GM19043 (cell line): ENCODE measurements around the gene SRCAP.

Source experiments
- ATAC-seq: cut with Tn5 transposase; IDR thresholded peaks from one replicate; pipeline ENCODE4 v1.9.1; 2021; ENCODE audit warnings: low read depth; ENCODE audit not compliant: unreplicated experiment

The SRCAP gene

GRCh38 chr16:30728321-30728720, 29.4 kb downstream of the SRCAP start:
- no peak for ATAC-seq

GRCh38 chr16:30728899-30729672, 30.1 kb downstream of the SRCAP start:
- no peak for ATAC-seq

- ATAC-seq, result no peak
Observed at GRCh38 chr16:30731411-30731810, 32.4 kb downstream of the SRCAP start.

GRCh38 chr16:30736995-30737793, 38.2 kb downstream of the SRCAP start:
- ATAC-seq, result no peak

- no peak for ATAC-seq
Observed at GRCh38 chr16:30737794-30738648, 39.0 kb downstream of the SRCAP start.

- no peak for ATAC-seq
Observed at GRCh38 chr16:30738984-30739951, 40.3 kb downstream of the SRCAP start.

- ATAC-seq, result no peak
Observed at GRCh38 chr16:30740364-30741251, 41.6 kb downstream of the SRCAP start.

- ATAC-seq, result no peak
Observed at GRCh38 chr16:30741461-30741914, 42.5 kb downstream of the SRCAP start.

- ATAC-seq, result no peak
Observed at GRCh38 chr16:30743716-30744115, 44.7 kb downstream of the SRCAP start.

- no peak for ATAC-seq
Observed at GRCh38 chr16:30744183-30744582, 45.2 kb downstream of the SRCAP start.

- ATAC-seq, result no peak
Observed at GRCh38 chr16:30745082-30745481, 46.1 kb downstream of the SRCAP start.

GRCh38 chr16:30746638-30747175, 47.7 kb downstream of the SRCAP start:
- no peak for ATAC-seq

GRCh38 chr16:30747331-30747730, 48.4 kb downstream of the SRCAP start:
- no peak for ATAC-seq

- peak; percentile 97 for ATAC-seq
Observed at GRCh38 chr16:30747799-30748633, 49.0 kb downstream of the SRCAP start, which contains the start of gene PHKG2. PHKG2 (plus strand) TSS chr16:30748425; CDS start chr16:30748821, 396 bp downstream.

- no peak for ATAC-seq
Observed at GRCh38 chr16:30748634-30749445, 49.9 kb downstream of the SRCAP start.

- ATAC-seq, result no peak
Observed at GRCh38 chr16:30750201-30750600, 51.2 kb downstream of the SRCAP start.
